ENCODE data around the gene MAP4K3. TPM values are rescaled to one million over a fixed set of nuclear protein-coding genes. Genes with fewer than 3 reads are reported as not detected.

Gene MAP4K3
- total and polyA plus RNA-seq, 10 of the 15 experiments (the other 5 are each of a cell fraction or from before 2014, with no cell fraction given) = 0.04 to 0.95 (median 0.21) TPM; not detected in 1

DNA sequence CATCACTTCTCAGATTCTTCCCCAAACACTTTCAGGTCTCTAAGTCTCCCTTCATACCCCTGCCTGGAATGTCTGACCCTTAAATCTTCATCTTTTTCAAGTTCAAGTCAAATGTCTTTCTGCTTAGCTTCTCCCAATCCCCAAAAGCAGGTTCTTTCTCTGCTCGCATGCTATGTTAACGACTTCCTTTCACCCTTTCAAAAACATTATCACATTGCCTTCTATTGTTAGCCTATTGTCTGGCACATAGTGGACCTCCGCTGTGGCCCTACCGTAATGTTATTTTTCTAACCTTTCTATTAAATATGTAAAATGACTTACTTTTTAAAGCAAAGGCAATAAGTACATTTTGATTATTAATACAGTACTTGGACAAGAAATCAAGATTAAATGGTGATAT is 195.5 kb downstream of the MAP4K3 start (continued):
- no peak for TF ChIP-seq POU2F2 (IDR thresholded peaks at IDR 0.05; ENCODE audit: borderline replicate concordance, low read depth, low read length)
- no peak for TF ChIP-seq STAT3 (IDR thresholded peaks at IDR 0.05; ENCODE audit: low read depth, low read length)
- TF ChIP-seq CEBPB (IDR thresholded peaks at IDR 0.05; ENCODE audit: borderline replicate concordance in 1 of 2, low read depth in 2 of 2, low read length in 2 of 2) = no peak
- TF ChIP-seq SMAD1 (IDR thresholded peaks at IDR 0.05; ENCODE audit: low read depth, partially characterized antibody) = no peak
- TF ChIP-seq, protein P1, sequence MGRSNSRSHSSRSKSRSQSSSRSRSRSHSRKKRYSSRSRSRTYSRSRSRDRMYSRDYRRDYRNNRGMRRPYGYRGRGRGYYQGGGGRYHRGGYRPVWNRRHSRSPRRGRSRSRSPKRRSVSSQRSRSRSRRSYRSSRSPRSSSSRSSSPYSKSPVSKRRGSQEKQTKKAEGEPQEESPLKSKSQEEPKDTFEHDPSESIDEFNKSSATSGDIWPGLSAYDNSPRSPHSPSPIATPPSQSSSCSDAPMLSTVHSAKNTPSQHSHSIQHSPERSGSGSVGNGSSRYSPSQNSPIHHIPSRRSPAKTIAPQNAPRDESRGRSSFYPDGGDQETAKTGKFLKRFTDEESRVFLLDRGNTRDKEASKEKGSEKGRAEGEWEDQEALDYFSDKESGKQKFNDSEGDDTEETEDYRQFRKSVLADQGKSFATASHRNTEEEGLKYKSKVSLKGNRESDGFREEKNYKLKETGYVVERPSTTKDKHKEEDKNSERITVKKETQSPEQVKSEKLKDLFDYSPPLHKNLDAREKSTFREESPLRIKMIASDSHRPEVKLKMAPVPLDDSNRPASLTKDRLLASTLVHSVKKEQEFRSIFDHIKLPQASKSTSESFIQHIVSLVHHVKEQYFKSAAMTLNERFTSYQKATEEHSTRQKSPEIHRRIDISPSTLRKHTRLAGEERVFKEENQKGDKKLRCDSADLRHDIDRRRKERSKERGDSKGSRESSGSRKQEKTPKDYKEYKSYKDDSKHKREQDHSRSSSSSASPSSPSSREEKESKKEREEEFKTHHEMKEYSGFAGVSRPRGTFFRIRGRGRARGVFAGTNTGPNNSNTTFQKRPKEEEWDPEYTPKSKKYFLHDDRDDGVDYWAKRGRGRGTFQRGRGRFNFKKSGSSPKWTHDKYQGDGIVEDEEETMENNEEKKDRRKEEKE (IDR thresholded peaks at IDR 0.05) = no peak
- no peak for TF ChIP-seq STAT1 (conservative IDR thresholded peaks at IDR 0.05)
- TF ChIP-seq, protein P2, sequence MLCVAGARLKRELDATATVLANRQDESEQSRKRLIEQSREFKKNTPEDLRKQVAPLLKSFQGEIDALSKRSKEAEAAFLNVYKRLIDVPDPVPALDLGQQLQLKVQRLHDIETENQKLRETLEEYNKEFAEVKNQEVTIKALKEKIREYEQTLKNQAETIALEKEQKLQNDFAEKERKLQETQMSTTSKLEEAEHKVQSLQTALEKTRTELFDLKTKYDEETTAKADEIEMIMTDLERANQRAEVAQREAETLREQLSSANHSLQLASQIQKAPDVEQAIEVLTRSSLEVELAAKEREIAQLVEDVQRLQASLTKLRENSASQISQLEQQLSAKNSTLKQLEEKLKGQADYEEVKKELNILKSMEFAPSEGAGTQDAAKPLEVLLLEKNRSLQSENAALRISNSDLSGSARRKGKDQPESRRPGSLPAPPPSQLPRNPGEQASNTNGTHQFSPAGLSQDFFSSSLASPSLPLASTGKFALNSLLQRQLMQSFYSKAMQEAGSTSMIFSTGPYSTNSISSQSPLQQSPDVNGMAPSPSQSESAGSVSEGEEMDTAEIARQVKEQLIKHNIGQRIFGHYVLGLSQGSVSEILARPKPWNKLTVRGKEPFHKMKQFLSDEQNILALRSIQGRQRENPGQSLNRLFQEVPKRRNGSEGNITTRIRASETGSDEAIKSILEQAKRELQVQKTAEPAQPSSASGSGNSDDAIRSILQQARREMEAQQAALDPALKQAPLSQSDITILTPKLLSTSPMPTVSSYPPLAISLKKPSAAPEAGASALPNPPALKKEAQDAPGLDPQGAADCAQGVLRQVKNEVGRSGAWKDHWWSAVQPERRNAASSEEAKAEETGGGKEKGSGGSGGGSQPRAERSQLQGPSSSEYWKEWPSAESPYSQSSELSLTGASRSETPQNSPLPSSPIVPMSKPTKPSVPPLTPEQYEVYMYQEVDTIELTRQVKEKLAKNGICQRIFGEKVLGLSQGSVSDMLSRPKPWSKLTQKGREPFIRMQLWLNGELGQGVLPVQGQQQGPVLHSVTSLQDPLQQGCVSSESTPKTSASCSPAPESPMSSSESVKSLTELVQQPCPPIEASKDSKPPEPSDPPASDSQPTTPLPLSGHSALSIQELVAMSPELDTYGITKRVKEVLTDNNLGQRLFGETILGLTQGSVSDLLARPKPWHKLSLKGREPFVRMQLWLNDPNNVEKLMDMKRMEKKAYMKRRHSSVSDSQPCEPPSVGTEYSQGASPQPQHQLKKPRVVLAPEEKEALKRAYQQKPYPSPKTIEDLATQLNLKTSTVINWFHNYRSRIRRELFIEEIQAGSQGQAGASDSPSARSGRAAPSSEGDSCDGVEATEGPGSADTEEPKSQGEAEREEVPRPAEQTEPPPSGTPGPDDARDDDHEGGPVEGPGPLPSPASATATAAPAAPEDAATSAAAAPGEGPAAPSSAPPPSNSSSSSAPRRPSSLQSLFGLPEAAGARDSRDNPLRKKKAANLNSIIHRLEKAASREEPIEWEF (IDR thresholded peaks at IDR 0.05; ENCODE audit: insufficient replicate concordance, low read depth, low read length) = no peak
- TF ChIP-seq SUPT20H (IDR thresholded peaks at IDR 0.05; ENCODE audit: borderline replicate concordance, control insufficient read depth, low read depth, low read length) = no peak
- TF ChIP-seq, protein P3, sequence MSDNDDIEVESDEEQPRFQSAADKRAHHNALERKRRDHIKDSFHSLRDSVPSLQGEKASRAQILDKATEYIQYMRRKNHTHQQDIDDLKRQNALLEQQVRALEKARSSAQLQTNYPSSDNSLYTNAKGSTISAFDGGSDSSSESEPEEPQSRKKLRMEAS (IDR thresholded peaks at IDR 0.05; ENCODE audit: low read depth, low read length) = no peak
- TF ChIP-seq ESRRA (IDR thresholded peaks at IDR 0.05; ENCODE audit: low read length) = no peak
